Right cardiac atrium (tissue), 5 donors: ENCODE results near the gene NDC80. TPM values are rescaled to one million over a fixed set of nuclear protein-coding genes. Genes with fewer than 3 reads are reported as not detected.

Experiments
- ATAC-seq, 2 donors: fragments of 200-7000 bp; cut with Tn5 transposase; one replicate each; pipeline versions ENCODE4 v1.8.0 to v1.9.1; 2020; ENCODE audit warnings: moderate library complexity in 2 of 2, mild to moderate bottlenecking in 1 of 2
- DNase-seq, 3 donors: peaks; one replicate each; pipeline ENCODE4 v3.0.0-alpha.2; 2020
- H3K27ac ChIP-seq: one replicate; pipeline ENCODE4 v1.5.1; 2013; ENCODE audit warnings: mild to moderate bottlenecking, low read length, control low read depth, moderate library complexity
- H3K27me3 ChIP-seq: one replicate; pipeline ENCODE4 v1.6.1; 2013; ENCODE audit not compliant: control insufficient read depth, insufficient read depth
- H3K4me1 ChIP-seq: one replicate; pipeline ENCODE4 v1.6.1; 2013; ENCODE audit warnings: low read length; ENCODE audit not compliant: control insufficient read depth, insufficient read depth
- H3K4me3 ChIP-seq: one replicate; pipeline ENCODE4 v1.5.1; 2013; ENCODE audit warnings: low read length, control low read depth
- H3K9me3 ChIP-seq: one replicate; pipeline ENCODE4 v1.6.1; 2013; ENCODE audit warnings: low read length; ENCODE audit not compliant: control insufficient read depth
- WGBS: extraction: QIAGEN DNeasy Blood & Tissue Kit; methylation state at CpG from one replicate; pipeline ENCODE4 v1.1.7; 2013; 5-methylcytosine and 5-hydroxymethylcytosine counted together
- intact Hi-C, 4 donors: fragments of 100-400 bp; cut with DNase I; formaldehyde crosslinking; loops; one replicate each; pipeline versions ENCODE4 v1.11.0 to v1.14.0; 2022 to 2023
- polyA plus RNA-seq: library from polyadenylated mRNA; stranded (reverse); fragments of 200-250 nt; gene quantifications from one replicate; pipeline ENCODE4 v1.2.3, GENCODE V29; 2013
- total RNA-seq, 4 donors: library from RNA; stranded (reverse); fragmentation: NEBNext Ultra II Directional; extraction: Animal tissue kit (Norgen Biotek cat#: 25700); gene quantifications; one replicate each; pipeline ENCODE4 v1.2.1, GENCODE V29; 2021
- donor health status: healthy with polysubstance abuse.
- donor health status: DM: no; HTN: yes; CAD: no.
- donor health status: DM: no; HTN: no; CAD: no.
- donor health status: DM: no; HTN: yes; CAD: no; lungs with severe emphysema.
- donor health status: DM: yes; HTN: yes; CAD: no.

The NDC80 gene
- total and polyA plus RNA-seq, 5 donors, result 0.17 to 1.1 (median 0.28) TPM

GRCh38 chr18:2557536-2557935, 13.8 kb upstream of the NDC80 start:
- Histone ChIP-seq H3K9me3 (no peaks in the 10 kb centered on the region), H3K27ac (no peak overlapping the region), H3K4me1 (no peaks in the 10 kb centered on the region), H3K27me3 (no peaks in the 10 kb centered on the region), H3K4me3 (no peak overlapping the region)
- intact Hi-C loops, result no loop called here
- 57% methylated on average over 1 of the region's 1 CpG for whole genome bisulfite sequencing
- no peak for ATAC-seq
- no peak for DNase-seq

GRCh38 chr18:2559249-2559648, 12.1 kb upstream of the NDC80 start:
- Histone ChIP-seq H3K27ac (no peak overlapping the region), H3K9me3 (no peaks in the 10 kb centered on the region), H3K4me1 (no peaks in the 10 kb centered on the region), H3K4me3 (no peak overlapping the region), H3K27me3 (no peaks in the 10 kb centered on the region)
- 100% methylated on average over 1 of the region's 1 CpG for WGBS
- intact Hi-C loops, result no loop called here
- DNase-seq (no peak), ATAC-seq (no peak)

- H3K4me3 ChIP-seq, result no peak overlapping the region
- no peaks in the 10 kb centered on the region for H3K9me3 ChIP-seq
- H3K27me3 ChIP-seq, result no peaks in the 10 kb centered on the region
- H3K27ac ChIP-seq, result no peak overlapping the region
- DNase-seq (no peak), ATAC-seq (no peak)
- H3K4me1 ChIP-seq, result no peaks in the 10 kb centered on the region
- WGBS, result 94% methylated on average over 1 of the region's 1 CpG
- intact Hi-C loops, result no loop called here
Measured at GRCh38 chr18:2564373-2564772, 7.0 kb upstream of the NDC80 start.

DNA sequence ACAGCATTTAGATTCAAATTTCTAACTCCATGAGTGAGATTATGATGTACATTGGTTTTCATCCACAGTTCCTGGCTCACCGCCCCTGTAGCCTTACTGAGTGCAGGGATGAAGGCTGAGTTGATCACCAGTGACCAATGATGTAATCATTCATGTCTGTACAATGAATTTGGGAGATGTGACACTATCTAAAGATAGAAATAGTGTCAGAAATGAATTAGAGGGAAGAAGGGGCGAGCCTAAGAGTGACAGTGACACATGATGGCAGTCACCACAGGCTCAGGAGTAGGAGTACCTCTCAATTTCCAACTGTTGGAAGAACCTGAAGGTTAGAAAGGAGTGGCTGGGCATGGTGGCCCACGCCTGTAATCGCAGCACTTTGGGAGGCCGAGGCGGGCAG, 3.2 kb upstream of the NDC80 start:
- intact Hi-C loops, result no loop called here

GRCh38 chr18:2568605-2569004, 2.8 kb upstream of the NDC80 start:
- intact Hi-C loops, result no loop called here
- H3K27ac ChIP-seq, result no peak overlapping the region
- no peaks in the 10 kb centered on the region for H3K27me3 ChIP-seq
- WGBS, result 95% methylated on average over 3 of the region's 3 CpGs
- H3K4me3 ChIP-seq, result no peak overlapping the region
- no peaks in the 10 kb centered on the region for H3K4me1 ChIP-seq
- ATAC-seq, result no peak
- DNase-seq, result no peak
- H3K9me3 ChIP-seq, result no peaks in the 10 kb centered on the region

More for the DNA sequence above, 3.2 kb upstream of the NDC80 start:
- ATAC-seq (no peak), DNase-seq (no peak)
- Histone ChIP-seq H3K9me3 (no peaks in the 10 kb centered on the region), H3K27ac (no peak overlapping the region), H3K4me3 (no peak overlapping the region), H3K4me1 (no peaks in the 10 kb centered on the region), H3K27me3 (no peaks in the 10 kb centered on the region)
- WGBS, result 80% methylated on average over 6 of the region's 6 CpGs

DNA sequence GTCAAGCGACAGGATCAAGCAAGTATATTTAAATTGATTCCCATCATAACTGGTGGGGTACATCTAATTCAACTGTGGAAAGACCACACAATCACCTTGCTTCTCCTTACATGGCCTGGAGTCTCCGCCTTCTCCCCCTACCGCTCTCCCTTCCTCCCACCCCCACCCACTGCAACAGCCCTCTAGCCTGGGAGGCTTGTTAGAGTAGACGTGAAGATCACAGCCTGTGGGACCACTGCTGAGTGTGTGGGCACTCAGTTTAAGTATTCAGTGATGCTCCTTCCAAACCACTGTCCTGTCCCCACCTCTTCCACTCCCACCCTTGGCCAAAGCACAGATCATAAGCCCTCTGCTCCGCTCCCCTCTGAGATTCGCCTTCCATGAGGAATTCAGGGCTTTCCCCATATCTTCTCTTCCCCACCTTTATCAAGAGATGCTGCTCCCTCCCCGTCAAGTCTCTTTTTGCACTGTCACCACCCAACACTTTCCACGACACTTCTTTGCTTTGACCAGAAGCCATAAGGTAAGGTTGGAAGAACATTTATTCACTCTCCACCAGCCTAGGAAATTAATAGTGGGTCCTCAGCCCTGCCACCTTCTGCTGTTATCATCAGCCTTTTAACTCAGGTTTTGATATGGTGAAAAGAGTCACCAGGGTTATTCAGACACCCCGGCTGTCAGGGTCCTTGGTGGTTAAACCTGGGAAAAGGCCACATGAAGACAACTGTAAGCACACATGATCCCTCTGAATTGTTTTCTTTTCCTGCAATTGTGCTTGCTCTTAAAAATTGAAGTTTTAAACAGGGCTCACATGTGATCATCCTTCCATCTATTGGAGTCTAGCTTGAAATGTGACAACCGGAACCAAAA, 1.8 kb upstream of the NDC80 start:
- no peaks in the 10 kb centered on the region for H3K4me1 ChIP-seq
- DNase-seq (no peak), ATAC-seq (no peak)
- H3K9me3 ChIP-seq, result no peaks in the 10 kb centered on the region
- WGBS, result 77% methylated on average over 10 of the region's 10 CpGs
- no peak overlapping the region for H3K27ac ChIP-seq
- intact Hi-C loops, result loop anchor here in 2 of 4 donors (5.0 to 10.0 kb wide), 2 partner anchors 85 to 88 kb away; partner anchors contain the start of gene SMCHD1 (in 2 of the 2)
- H3K27me3 ChIP-seq, result no peaks in the 10 kb centered on the region
- no peak overlapping the region for H3K4me3 ChIP-seq

DNA sequence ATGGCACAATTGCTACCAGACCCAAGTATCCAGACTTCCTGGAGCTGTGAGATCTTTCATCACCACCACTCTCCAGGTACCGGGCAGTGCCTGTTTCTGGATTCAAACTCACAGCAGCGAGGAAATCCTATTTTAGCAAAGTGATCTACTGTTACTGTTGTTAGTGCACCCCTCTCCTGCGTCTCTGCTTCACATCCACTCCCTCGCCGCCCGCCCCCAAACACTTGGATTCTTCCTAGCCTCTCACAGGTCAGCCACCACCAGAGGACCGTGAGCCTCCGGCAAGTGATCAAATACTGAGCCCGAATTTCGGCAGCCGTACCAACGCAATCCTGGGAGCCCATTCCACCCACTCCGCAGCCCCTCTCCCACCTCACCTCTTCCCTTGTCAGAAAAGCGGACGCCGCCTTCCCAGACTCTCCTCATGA, 571 bp upstream of the NDC80 start:
- Histone ChIP-seq H3K27me3 (no peaks in the 10 kb centered on the region), H3K4me1 (no peaks in the 10 kb centered on the region), H3K4me3 (peak overlapping the region; percentile 83), H3K27ac (peak overlapping the region; percentile 92), H3K9me3 (no peaks in the 10 kb centered on the region)
- WGBS, result under 1% methylated on average over 16 of the region's 16 CpGs
- DNase-seq, result peak; percentile 76 to 89 (median 87)
- intact Hi-C loops, result loop anchor here in 2 of 4 donors (5.0 to 10.0 kb wide), 2 partner anchors 84 to 87 kb away; partner anchors contain the start of gene SMCHD1 (in 2 of the 2)
- peak; percentile 90 to 92 for ATAC-seq

- ATAC-seq (no peak), DNase-seq (no peak)
- 5% methylated on average over 1 of the region's 1 CpG for WGBS
- H3K27ac ChIP-seq, result no peak overlapping the region
- H3K4me1 ChIP-seq, result no peaks in the 10 kb centered on the region
- no peak overlapping the region for H3K4me3 ChIP-seq
- intact Hi-C loops, result loop anchor here in 2 of 4 donors (5.0 to 10.0 kb wide), 2 partner anchors 83 to 85 kb away; partner anchors contain the start of gene SMCHD1 (in 2 of the 2)
- no peaks in the 10 kb centered on the region for H3K9me3 ChIP-seq
- H3K27me3 ChIP-seq, result no peaks in the 10 kb centered on the region
Measured at GRCh38 chr18:2572171-2572569, 813 bp downstream of the NDC80 start.

GRCh38 chr18:2572892-2573291, 1.5 kb downstream of the NDC80 start:
- Histone ChIP-seq H3K4me1 (no peaks in the 10 kb centered on the region), H3K9me3 (no peaks in the 10 kb centered on the region), H3K27ac (no peak overlapping the region), H3K27me3 (no peaks in the 10 kb centered on the region), H3K4me3 (no peak overlapping the region)
- 28% methylated on average over 5 of the region's 5 CpGs for WGBS
- ATAC-seq, result no peak
- intact Hi-C loops, result loop anchor here in 2 of 4 donors (5.0 to 10.0 kb wide), 2 partner anchors 82 to 84 kb away; partner anchors contain the start of gene SMCHD1 (in 2 of the 2)
- no peak for DNase-seq

- Histone ChIP-seq H3K27me3 (no peaks in the 10 kb centered on the region), H3K4me3 (no peak overlapping the region), H3K4me1 (no peaks in the 10 kb centered on the region), H3K27ac (no peak overlapping the region), H3K9me3 (no peaks in the 10 kb centered on the region)
- 46% methylated on average over 2 of the region's 2 CpGs for WGBS
- DNase-seq (no peak), ATAC-seq (no peak)
- intact Hi-C loops, result loop anchor here in 2 of 4 donors (5.0 to 10.0 kb wide), 2 partner anchors 81 to 84 kb away; partner anchors contain the start of gene SMCHD1 (in 2 of the 2)
Measured at GRCh38 chr18:2573408-2573807, 2.1 kb downstream of the NDC80 start.

DNA sequence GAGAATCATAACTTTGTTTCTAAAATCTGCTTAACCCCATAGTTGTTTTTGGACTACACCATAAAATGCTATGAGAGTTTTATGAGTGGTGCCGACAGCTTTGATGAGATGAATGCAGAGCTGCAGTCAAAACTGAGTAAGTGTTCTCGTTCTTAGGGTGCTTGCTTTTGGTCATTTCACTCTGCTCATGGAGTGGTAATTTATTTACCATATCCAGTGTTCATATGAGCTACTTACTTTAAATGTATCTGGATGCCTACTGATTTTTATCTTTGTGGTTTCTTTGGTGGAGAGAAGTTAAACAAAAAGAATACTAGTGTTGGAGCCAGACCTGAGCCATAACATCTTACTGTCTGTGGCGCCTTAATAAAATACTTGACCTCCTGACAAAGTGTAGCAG, 16.4 kb downstream of the NDC80 start:
- Histone ChIP-seq H3K27ac (no peak overlapping the region), H3K9me3 (no peaks in the 10 kb centered on the region), H3K4me1 (no peaks in the 10 kb centered on the region), H3K27me3 (no peaks in the 10 kb centered on the region), H3K4me3 (no peak overlapping the region)
- intact Hi-C loops, result no loop called here
- 88% methylated on average over 3 of the region's 3 CpGs for WGBS
- DNase-seq, result no peak
- no peak for ATAC-seq
